ENCODE data around the gene CCDC51.

The CCDC51 gene

DNA sequence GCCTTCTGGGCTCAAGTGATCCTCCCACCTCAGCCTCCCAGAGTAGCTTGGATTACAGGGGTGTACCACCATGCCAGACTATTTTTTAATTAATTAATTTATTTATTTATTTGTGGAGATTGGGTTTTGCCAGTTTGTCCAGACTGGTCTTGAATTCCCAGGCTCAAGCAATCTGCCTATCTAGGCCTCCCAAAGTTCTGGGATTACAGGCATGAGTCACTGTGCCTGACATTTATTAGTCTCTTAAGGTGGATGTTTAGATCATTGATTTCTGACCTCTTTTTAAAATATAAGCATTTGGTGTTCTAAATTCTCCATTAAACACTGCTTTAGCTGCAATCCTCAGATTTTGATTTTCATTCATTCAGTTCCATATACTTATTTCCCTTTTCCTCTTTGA, 52.3 kb downstream of the CCDC51 start:
- no peak for TF ChIP-seq ZFX (IDR thresholded peaks at IDR 0.05; ENCODE audit: borderline replicate concordance)
- TF ChIP-seq CTCF (IDR thresholded peaks at IDR 0.05), result no peak
- H3K27ac ChIP-seq, result no peak overlapping the region

Data from 22Rv1 (cell line).